ENCODE results near the gene SEC14L2. TPM values are rescaled to one million over a fixed set of nuclear protein-coding genes. Genes with fewer than 3 reads are reported as not detected.

The SEC14L2 gene
- total RNA-seq, 1 donor from 2014 or later: 5.7 TPM

GRCh38 chr22:30393885-30394284 lies 2.9 kb upstream of the SEC14L2 start:
- no peak for DNase-seq (ENCODE audit: low spot score)
- no peak overlapping the region for H2AFZ ChIP-seq (replicated peaks)
- peak overlapping the region; percentile 96 for H3K27ac Mint-ChIP-seq
- H3K4me3 Mint-ChIP-seq: peak overlapping the region; percentile 61
- peaks cover 39% of the 10 kb centered on the region for H3K4me1 ChIP-seq
- peaks cover 39% of the 10 kb centered on the region for H3F3A ChIP-seq (ENCODE audit: low read depth)
- peaks cover 6% of the 10 kb centered on the region for H3K9me3 Mint-ChIP-seq
- peaks cover 40% of the 10 kb centered on the region for H3K27me3 ChIP-seq
- H3K79me2 ChIP-seq (ENCODE audit: low read depth): no peaks in the 10 kb centered on the region
- no peak overlapping the region for H3K9ac ChIP-seq
- H3K4me2 ChIP-seq: peak overlapping the region; percentile 78
- H3K4me1 Mint-ChIP-seq: peaks cover 57% of the 10 kb centered on the region
- H3K9me3 ChIP-seq (ENCODE audit: low read depth): no peaks in the 10 kb centered on the region
- H3K27ac ChIP-seq: no peak overlapping the region
- H3K36me3 ChIP-seq: no peaks in the 10 kb centered on the region
- no peaks in the 10 kb centered on the region for H3K36me3 Mint-ChIP-seq
- no peaks in the 10 kb centered on the region for H4K20me1 ChIP-seq (ENCODE audit: low read depth)
- peaks cover 7% of the 10 kb centered on the region for H3K27me3 Mint-ChIP-seq (ENCODE audit: insufficient read depth, low read depth)
- H3K4me3 ChIP-seq: no peak overlapping the region
- TF ChIP-seq EZH2 (IDR thresholded peaks at IDR 0.05) (no peak), EZH2phosphoT487 (IDR thresholded peaks at IDR 0.05) (no peak), CTCF (IDR thresholded peaks at IDR 0.05) (no peak)

GRCh38 chr22:30397656-30398635 lies 1.1 kb downstream of the SEC14L2 start:
- Histone ChIP-seq H3K79me2 (ENCODE audit: low read depth) (no peaks in the 10 kb centered on the region), H3K27me3 (peaks cover 43% of the 10 kb centered on the region), H3K4me3 (peak overlapping the region; percentile 68), H3K9ac (no peak overlapping the region), H3K27ac (no peak overlapping the region), H3K4me2 (peak overlapping the region; percentile 94), H4K20me1 (ENCODE audit: low read depth) (no peaks in the 10 kb centered on the region), H3K36me3 (no peaks in the 10 kb centered on the region), H2AFZ (replicated peaks) (no peak overlapping the region), H3K4me1 (peaks cover 31% of the 10 kb centered on the region), H3F3A (ENCODE audit: low read depth) (peaks cover 31% of the 10 kb centered on the region), H3K9me3 (ENCODE audit: low read depth) (no peaks in the 10 kb centered on the region)
- TF ChIP-seq EZH2 (IDR thresholded peaks at IDR 0.05) (no peak), EZH2phosphoT487 (IDR thresholded peaks at IDR 0.05) (no peak), CTCF (IDR thresholded peaks at IDR 0.05) (no peak)
- H3K27me3 Mint-ChIP-seq (ENCODE audit: insufficient read depth, low read depth): peaks cover 2% of the 10 kb centered on the region
- H3K4me3 Mint-ChIP-seq: peak overlapping the region; percentile 89
- H3K27ac Mint-ChIP-seq: no peak overlapping the region
- peaks cover 52% of the 10 kb centered on the region for H3K4me1 Mint-ChIP-seq
- H3K9me3 Mint-ChIP-seq: no peaks in the 10 kb centered on the region
- H3K36me3 Mint-ChIP-seq: no peaks in the 10 kb centered on the region
- peak; percentile 18 for DNase-seq (ENCODE audit: low spot score)

GRCh38 chr22:30398685-30399680 lies 2.2 kb downstream of the SEC14L2 start:
- DNase-seq (ENCODE audit: low spot score): no peak
- no peaks in the 10 kb centered on the region for H3K79me2 ChIP-seq (ENCODE audit: low read depth)
- H2AFZ ChIP-seq (replicated peaks): no peak overlapping the region
- H3F3A ChIP-seq (ENCODE audit: low read depth): peaks cover 20% of the 10 kb centered on the region
- no peak overlapping the region for H3K9ac ChIP-seq
- no peaks in the 10 kb centered on the region for H3K9me3 Mint-ChIP-seq
- peaks cover 2% of the 10 kb centered on the region for H3K27me3 Mint-ChIP-seq (ENCODE audit: insufficient read depth, low read depth)
- no peaks in the 10 kb centered on the region for H3K9me3 ChIP-seq (ENCODE audit: low read depth)
- no peak overlapping the region for H3K27ac ChIP-seq
- H3K4me2 ChIP-seq: peak overlapping the region; percentile 94
- TF ChIP-seq CTCF (IDR thresholded peaks at IDR 0.05) (no peak), EZH2 (IDR thresholded peaks at IDR 0.05) (no peak), EZH2phosphoT487 (IDR thresholded peaks at IDR 0.05) (no peak)
- no peak overlapping the region for H3K27ac Mint-ChIP-seq
- H3K4me1 ChIP-seq: peaks cover 22% of the 10 kb centered on the region
- peaks cover 42% of the 10 kb centered on the region for H3K4me1 Mint-ChIP-seq
- H3K4me3 ChIP-seq: no peak overlapping the region
- no peaks in the 10 kb centered on the region for H3K36me3 ChIP-seq
- H3K27me3 ChIP-seq: peaks cover 43% of the 10 kb centered on the region
- H3K4me3 Mint-ChIP-seq: peak overlapping the region; percentile 89
- H4K20me1 ChIP-seq (ENCODE audit: low read depth): no peaks in the 10 kb centered on the region
- H3K36me3 Mint-ChIP-seq: no peaks in the 10 kb centered on the region
